Activated CD4-positive, alpha-beta T cell treated with anti-CD3 and anti-CD28 coated beads, Interleukin-2, amount 50 U/mL, for 16 hours (primary cell): ENCODE measurements around the gene COPS7A.
"Not testable (repeated sequence)": the region's sequence is repeated elsewhere in the genome, so short reads cannot be mapped to it uniquely, and the experiment has no call there.

ENCODE experiments used
- DNase-seq: peaks from one replicate; pipeline ENCODE4 v3.0.0-alpha.2; 2020

COPS7A gene

DNA sequence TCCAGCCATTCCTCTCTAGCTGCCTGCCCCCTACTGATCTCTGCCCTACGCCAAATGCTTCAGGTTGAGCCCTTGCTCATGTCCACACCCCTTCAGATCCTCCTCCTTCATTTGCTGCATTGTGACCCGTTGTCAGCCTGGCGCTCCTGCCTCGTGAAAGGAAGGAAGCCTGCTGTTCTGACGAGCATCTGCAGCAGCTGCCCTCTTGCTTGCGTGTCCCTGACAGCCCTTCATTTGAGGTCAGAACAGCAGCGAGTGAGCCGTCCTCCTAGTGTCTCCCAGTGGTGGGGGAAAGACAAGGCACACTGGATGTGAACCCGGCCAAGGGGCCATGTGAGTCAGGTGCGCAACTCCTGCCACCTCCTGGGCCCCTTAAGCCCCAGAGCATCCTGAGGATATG lies 20.2 kb upstream of the COPS7A start:
- no peak for DNase-seq

DNA sequence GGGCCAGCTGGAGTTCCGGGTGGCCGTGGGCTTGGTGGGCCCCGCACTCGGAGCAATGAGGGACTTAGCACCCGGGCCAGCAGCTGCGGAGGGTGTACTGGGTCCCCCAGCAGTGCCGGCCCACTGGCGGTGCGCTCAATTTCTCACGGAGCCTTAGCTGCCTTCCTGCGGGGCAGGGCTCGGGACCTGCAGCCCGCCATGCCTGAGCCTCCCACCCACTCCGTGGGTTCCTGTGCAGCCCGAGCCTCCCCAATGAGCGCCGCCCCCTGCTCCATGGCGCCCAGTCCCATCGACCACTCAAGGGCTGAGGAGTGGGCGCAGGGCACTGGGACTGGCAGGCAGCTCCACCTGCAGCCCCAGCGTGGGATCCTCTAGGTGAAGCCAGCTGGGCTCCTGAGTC lies 15.5 kb upstream of the COPS7A start:
- DNase-seq, result not testable (repeated sequence)

DNA sequence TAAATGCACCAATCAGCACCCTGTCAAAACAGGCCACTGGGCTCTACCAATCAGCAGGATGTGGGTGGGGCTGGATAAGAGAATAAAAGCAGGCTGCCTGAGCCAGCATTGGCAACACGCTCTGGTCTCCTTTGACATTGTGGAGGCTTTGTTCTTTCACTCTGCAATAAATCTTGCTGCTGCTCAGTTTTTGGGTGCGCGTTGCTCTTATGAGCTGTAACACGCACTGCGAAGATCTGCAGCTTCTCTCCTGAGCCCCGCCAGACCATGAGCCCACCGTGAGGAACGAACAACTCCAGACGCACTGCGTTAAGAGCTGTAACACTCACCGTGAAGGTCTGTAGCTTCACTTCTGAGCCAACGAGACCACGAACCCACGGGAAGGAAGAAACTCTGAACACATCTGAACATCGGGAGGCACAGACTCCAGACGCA lies 14.9 kb upstream of the COPS7A start:
- peak; percentile 21 for DNase-seq

DNA sequence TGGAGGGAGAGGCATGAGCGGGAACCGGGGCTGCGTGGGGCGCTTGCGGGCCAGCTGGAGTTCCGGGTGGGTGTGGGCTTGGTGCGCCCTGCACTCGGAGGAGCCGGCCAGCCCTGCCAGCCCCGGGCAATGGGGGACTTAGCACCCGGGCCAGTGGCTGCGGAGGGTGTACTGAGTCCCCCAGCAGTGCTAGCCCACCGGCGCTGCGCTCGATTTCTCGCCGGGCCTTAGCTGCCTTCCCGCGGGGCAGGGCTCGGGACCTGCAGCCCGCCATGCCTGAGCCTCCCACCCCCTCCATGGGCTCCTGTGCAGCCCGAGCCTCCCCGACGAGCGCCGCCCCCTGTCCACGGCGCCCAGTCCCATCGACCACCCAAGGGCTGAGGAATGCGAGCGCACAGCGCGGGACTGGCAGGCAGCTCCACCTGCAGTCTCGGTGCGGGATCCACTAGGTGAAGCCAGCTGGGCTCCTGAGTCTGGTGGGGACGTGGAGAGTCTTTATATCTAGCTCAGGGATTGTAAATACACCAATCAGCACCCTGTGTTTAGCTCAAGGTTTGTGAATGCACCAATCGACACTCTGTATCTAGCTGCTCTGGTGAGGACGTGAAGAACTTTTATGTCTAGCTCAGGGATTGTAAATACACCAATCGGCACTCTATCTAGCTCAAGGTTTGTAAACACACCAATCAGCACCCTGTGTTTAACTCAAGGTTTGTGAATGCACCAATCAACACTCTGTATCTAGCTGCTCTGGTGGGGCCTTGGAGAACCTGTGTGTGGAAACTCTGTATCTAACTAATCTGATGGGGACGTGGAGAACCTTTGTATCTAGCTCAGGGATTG lies 7.6 kb upstream of the COPS7A start:
- not testable (repeated sequence) for DNase-seq

DNA sequence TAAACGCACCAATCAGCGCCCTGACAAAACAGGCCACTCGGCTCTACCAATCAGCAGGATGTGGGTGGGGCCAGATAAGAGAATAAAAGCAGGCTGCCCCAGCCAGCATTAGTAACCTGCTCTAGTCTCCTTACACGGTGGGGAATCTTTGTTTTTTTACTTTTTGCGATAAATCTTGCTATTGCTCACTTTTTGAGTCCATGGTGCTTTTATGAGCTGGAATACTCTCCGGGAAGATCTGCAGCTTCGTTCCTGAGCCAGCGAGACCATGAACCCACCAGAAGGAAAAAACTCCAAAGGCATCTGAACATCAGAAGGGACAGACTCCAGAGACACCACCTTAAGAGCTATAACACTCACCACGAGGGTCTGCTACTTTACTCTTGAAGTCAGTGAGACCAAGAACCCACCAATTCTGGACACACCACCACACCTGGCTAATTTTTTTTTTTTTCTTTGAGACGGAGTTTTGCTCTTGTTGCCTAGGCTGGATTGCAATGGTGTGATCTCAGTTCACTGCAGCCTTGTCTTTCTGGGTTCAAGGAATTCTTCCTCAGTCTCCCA lies 6.9 kb upstream of the COPS7A start:
- no peak for DNase-seq

DNA sequence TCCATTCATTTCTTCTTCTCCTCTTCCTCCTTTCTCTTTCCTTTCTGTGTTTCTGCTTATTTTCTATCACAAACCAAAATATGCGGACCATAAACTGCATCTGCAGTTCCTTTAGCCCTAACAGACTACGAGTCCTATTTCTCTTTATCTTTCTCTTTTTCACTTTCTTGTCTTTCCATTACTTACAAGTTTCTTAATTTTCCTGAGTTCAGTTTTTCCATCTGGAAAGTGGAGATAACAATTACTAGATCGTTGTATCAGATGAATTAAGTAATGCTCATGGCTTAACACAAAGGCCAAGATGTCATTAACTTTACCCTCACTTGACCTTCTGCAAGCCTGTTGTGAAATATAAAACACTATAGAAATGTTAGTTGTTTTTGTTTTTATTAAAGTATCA lies 983 bp upstream of the COPS7A start:
- no peak for DNase-seq

DNA sequence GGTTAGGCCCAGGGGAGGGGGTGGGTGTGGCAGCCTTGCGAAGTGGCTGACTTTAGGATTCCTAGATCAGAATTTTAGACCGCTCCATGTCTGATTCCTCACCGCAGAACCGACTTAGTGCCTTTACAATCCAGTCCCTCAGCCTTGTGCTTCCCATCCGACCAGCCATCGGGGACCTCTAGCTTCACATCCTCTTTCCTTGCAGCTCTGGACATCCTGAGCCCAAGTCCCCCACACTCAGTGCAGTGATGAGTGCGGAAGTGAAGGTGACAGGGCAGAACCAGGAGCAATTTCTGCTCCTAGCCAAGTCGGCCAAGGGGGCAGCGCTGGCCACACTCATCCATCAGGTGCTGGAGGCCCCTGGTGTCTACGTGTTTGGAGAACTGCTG lies 557 bp downstream of the COPS7A start:
- peak; percentile 42 for DNase-seq

DNA sequence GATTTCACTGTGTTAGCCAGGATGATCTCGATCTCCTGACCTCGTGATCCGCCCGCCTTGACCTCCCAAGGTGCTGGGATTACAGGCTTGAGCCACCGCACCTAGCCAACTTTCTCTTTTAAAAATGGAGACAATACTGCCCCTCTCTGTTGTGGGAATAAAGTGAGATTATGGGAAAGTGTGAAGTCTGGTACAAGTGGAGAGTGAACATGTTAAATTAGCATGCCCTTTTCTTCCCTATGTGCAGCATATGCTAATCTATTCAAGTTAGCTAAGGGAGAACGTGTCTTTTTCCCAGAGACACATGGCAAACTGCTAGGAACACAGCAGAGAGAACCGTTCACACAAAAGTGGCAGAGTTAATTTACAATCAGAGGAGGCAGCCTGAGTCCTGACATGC lies 1.5 kb downstream of the COPS7A start:
- DNase-seq, result no peak

DNA sequence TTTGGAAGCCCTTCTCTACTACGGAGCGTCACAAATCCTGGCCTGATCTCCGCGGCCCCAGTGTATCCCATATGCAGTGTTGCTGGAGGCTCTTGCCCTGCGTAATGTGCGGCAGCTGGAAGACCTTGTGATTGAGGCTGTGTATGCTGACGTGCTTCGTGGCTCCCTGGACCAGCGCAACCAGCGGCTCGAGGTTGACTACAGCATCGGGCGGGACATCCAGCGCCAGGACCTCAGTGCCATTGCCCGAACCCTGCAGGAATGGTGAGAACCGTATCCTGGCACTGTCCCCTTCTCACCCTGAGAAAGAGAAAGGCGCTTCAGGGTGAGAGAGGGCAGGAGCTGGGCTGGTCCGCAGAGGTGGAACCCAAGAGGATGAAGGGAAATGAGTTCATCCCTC lies 5.3 kb downstream of the COPS7A start:
- DNase-seq, result no peak

DNA sequence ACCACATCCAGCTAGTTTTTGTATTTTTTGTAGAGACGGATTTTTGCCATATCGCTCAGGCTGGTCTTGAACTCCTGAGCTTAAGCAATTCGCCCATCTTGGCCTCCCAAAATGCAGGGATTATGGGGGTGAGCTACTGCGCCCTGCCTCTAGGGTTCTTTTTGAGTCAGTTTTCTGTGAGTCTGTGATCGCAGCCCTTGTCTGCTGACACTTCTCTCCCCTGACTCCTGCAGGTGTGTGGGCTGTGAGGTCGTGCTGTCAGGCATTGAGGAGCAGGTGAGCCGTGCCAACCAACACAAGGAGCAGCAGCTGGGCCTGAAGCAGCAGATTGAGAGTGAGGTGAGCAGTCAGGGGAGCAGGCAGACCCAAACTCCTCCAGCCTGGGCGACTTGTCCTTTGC lies 6.3 kb downstream of the COPS7A start:
- no peak for DNase-seq

DNA sequence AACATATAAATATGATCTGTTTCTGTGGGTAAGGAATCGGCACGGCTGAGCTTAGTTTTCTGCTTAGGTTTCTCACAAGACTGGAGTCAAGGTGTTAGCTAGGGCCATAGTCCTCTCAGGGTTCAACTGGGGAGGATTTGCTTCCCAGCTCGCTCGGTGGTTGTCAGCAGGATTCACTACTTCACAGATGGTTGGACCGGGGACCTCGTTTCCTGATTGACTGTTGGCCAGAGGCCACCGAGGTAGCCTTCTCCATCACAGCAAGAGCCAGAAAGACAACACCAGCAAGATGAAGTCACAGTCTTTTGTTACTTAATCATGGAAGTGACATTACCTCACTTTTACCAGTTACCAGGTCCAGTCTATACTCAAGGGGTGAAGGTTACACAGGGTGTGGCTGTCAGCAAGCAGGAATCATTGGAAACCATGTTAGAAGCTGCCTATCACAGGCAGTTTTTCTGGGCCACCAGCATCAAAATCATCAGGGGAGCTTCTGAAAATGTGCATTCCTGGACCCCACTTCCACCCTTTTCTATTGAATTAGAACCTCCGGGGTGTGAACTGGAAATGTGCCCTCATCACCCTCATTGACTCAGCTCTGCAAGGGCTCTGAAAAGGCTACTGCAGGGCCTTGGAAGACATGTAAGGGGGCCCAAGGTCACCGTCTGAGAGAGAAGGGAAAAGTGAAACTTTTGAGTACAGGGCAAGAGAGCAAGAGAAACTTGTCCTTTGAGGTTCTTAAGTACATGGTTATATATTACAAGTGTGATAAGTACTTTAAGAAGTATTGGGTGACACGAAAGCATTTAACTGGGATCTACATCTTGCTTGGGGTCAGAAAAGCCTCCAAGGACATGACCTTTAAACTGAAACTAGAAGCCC lies 10.9 kb downstream of the COPS7A start:
- DNase-seq, result no peak

DNA sequence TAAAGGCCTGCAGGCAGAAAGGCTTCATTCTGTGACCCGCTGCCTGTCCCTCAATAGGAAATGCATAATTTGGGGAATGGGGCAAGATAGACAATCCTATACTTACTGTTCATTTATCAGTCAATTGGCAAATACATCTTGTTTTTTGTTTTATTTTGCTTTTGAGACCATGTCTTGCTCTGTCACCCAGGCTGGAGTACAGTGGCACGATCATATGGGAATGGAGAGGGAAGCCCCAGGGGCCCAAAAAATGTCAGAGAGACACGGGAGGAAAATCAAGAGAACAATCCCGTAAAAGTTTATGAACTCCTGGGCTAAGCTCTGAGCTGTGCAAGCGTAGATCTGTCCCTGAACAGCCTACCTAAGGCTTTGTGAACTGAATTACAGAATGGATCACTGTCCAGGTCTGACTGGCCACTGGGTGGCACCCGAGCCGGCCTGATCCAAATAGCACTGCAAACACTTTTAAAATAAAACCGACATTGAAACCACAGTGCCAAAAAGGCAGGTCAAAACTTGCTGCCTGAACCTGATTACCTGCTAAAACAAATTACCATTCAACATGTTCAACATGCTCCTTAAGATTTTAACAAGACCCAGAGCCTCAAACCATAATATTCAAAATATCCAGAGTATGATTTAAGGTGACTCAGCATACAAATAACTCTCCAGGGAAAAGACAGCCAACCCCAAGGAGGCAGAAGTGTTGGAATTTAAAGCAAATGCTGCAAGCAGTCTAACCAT lies 11.8 kb downstream of the COPS7A start:
- peak; percentile 27 for DNase-seq

DNA sequence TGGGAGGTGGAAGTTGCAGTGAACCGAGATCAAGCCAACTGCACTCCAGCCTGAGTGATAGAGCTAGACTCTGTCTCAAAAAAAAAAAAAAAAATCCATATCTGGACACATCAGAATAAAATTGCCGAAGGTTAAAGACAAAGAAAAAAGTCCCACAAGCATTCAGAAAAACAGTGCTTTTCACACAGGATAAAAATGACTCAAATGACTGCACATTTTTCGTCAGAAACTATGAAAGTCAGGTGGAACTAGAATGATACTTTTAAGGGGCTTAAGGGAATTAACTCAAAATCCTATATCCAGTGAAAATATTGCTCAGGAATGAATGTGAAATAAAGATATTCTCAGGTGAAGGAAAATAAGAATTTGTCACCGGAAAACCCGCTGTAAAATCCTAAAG lies 12.9 kb downstream of the COPS7A start:
- no peak for DNase-seq

DNA sequence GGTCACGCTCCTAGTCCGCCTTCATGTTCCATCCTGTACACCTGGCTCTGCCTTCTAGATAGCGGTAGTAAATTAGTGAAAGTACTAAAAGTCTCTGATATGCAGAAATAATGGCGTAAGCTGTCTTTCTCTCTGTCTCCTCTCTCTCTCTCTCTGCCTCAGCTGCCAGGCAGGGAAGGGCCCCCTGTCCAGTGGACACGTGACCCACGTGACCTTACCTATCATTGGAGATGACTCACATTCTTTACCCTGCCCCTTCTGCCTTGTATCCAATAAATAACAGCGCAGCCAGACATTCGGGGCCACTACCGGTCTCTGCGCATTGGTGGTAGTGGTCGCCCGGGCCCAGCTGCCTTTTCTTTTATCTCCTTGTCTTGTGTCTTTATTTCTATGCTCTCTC lies 18.2 kb downstream of the COPS7A start:
- not testable (repeated sequence) for DNase-seq

DNA sequence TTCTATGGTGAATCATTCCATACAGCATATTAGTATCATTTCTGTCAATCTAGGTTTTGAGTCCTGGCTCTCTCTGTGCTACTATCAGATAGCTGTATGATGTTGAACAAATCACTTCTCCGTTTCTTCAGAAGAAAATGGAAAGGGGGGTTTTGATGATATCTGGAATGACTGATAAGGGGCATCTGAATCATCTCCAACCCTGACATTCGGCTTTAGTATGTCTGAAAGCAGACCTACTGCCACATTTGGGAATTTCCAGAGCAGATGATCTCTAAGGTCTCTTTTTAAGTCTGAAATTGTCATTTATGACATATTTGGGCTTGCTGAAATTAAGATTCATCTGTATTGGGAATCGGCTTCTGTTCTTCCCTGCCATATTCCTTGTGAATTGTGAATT lies 19.0 kb downstream of the COPS7A start:
- DNase-seq, result peak; percentile 14

DNA sequence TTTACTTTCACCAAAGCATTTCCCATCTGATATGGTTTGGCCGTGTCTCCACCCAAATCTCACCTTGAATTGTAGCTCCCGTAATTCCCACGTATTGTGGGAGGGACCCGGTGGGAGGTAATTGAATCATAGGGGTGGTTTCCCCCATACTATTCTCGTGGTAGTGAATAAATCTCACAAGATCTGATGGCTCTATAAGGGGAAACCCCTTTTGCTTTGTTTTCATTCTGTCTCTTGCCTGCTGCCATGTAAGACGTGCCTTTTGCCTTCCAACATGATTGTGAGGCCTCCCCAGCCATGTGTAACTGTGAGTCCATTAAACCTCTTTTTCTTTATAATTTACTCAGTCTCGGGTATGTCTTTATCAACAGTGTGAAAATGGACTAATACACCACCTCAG lies 19.5 kb downstream of the COPS7A start:
- DNase-seq, result not testable (repeated sequence)

DNA sequence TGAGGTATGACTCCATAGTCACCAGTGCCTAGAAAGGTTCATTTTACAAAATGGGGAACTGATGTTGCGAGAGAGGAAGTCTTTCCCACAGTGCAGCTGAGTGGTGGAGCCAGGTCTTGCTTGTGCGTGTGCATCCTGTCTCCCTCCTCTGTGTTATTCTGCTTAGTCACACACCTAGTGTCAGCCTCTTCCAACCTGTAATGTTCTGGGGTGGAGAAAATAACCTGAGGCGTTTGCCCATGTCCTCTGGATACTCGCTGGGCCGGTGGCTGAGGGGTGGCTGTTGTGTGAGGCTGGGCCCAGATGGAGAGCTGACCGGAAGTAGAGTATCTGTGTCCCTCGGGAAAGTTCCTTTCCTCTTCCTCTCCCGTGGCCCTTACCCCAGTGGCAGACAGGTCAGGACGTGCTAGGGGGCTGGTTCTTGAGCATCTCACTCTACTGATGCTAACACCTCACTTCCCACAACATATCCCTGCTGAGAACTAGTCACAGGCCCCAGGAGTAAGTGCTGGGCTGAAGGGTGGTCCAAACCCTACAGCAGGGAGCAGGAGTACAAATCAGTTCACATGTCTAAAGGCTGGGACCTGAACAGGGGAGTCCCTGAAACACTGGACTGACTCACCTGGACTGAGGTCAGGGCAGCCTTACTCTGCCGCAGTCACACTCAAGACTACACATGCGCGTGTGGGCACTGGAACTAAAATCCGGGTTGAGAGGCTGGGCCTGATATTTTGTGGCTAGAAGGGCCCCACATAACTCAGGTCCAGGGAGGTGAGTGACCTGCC lies 22.1 kb downstream of the COPS7A start:
- peak; percentile 18 for DNase-seq

DNA sequence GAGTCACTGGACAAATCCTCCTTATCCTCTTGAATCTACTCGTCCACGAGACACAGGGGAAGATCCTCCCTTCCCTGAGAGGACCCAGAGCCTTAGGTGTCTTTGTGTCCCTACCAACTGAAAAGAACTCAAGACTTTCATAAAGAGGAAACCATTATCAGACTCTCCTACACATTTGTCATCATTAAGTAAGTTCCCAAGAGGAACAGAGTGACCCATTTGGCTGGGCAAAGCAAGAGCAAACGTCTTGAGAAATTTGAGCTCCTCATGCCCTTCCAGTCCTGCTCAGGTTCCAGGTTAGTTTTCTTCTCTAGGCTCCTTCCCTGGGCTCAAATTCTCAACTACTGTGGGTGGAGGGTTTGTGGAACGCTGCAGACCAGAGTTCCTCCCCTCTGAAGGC lies 23.4 kb downstream of the COPS7A start:
- no peak for DNase-seq

DNA sequence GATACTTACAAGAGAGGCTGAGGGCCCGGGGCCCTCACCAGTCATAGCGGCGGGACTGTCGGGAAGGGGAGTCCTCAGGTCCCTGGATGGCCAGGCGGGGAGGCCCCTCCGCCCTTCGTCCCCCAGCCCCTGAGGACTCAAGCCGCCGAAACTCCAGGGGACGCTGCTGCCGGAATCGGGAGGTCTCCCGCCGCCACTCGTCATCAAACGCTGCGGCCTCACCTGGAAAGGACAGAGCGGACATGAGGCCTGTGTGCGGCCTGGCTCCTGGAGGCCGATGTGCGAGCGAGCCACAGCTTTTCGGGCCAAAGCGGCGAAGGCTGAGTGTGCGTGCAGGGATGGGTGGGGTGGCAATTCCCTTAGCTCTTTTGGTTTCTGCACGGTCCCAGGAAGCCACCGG lies 24.9 kb downstream of the COPS7A start:
- no peak for DNase-seq

DNA sequence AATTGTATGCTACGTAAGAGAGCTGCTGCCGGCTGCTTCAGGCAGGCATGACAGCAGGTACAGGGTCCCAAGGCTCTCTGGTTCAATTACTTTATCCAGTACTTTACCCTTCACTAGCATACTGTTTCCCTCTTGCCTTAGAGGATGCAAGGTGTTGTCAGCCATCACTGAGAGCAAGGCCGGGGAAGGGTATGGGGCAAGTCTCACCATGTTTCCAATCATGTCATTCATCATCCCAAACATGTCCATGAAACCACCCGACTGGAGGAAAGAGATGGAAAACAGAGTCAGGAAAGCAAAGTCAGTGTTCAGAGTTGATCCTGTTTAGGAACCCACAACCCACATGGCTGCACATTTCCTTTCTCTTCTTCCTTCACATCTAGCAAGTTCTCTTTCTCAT lies 26.7 kb downstream of the COPS7A start:
- DNase-seq, result no peak

DNA sequence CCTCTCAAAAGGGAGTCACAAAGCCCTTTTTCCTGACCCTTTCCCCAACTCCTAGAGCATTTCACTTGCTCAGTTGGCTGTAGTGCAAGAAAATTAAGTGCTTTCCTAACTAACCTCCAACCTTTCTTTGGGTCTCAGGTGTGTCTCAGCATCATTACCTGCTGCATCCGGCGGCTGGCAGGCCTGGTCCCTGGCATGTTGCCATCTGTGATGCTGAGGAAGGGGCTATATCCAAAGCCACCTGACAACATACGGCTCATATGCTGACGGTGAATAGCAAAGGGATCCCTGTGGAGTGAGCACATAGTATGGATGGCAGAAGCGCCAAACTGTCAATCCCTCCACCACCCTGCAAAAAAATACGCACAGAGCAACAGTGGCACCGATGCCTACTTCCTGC lies 27.9 kb downstream of the COPS7A start:
- no peak for DNase-seq
